Uterus (tissue), 4 donors: Measurements from ENCODE around the gene ZMIZ2. TPM values are rescaled to one million over a fixed set of nuclear protein-coding genes. Genes with fewer than 3 reads are reported as not detected.

Experiments used
- DNase-seq, 2 donors: peaks; one replicate each; pipeline ENCODE4 v3.0.0-alpha.2; 2019 to 2020
- H3K27ac ChIP-seq, 2 donors: fragments of 200-600 bp; sonication (generic); 1 replicate in 1 of 2; 2 replicates in 1 of 2; pipeline ENCODE4 v1.5.1; 2016 to 2018
- H3K27me3 ChIP-seq, 2 donors: fragments of 200-600 bp; sonication (generic); one replicate each; pipeline ENCODE4 v1.5.1; 2018 to 2019; ENCODE audit warnings: control low read depth in 1 of 2
- H3K36me3 ChIP-seq, 2 donors: fragments of 200-600 bp; sonication (generic); one replicate each; pipeline ENCODE4 v1.5.1; 2019; ENCODE audit warnings: control low read depth in 1 of 2
- H3K4me1 ChIP-seq, 2 donors: fragments of 200-600 bp; sonication (generic); one replicate each; pipeline ENCODE4 v1.5.1; 2018 to 2019; ENCODE audit warnings: control low read depth in 1 of 2
- H3K4me3 ChIP-seq, 2 donors: fragments of 200-600 bp; sonication (generic); 1 replicate in 1 of 2; 2 replicates in 1 of 2; pipeline ENCODE4 v1.5.1; 2018 to 2019; ENCODE audit warnings: mild to moderate bottlenecking in 1 of 2
- H3K9me3 ChIP-seq, 2 donors: fragments of 200-600 bp; sonication (generic); one replicate each; pipeline ENCODE4 v1.5.1; 2019; ENCODE audit warnings: control low read depth in 1 of 2
- CTCF ChIP-seq, 4 experiments: fragments of 200-600 bp in 2 of 4; fragments of 450-650 bp in 2 of 4; sonication (generic) in 2 of 4; IDR thresholded peaks; one replicate each; pipeline ENCODE4 v1.5.1; 2016 to 2019; ENCODE audit warnings: antibody characterized with exemption in 4 of 4, mild to moderate bottlenecking in 2 of 4, moderate library complexity in 1 of 4
- POLR2A ChIP-seq, 2 donors: fragments of 450-650 bp; IDR thresholded peaks; one replicate each; pipeline ENCODE4 v1.6.1; 2016; ENCODE audit warnings: antibody characterized with exemption in 2 of 2, mild to moderate bottlenecking in 1 of 2, moderate library complexity in 1 of 2
- intact Hi-C: fragments of 100-400 bp; cut with DNase I; formaldehyde crosslinking; loops from one replicate; pipeline ENCODE4 v1.15.1; 2023; ENCODE audit warnings: low total_unique reads
- total RNA-seq, 4 donors: library from RNA; depleted of rRNA in 3 of 4; stranded (reverse); fragments of >200 nt in 3 of 4; gene quantifications; one replicate each; pipeline versions ENCODE4 v1.1.0 to v1.2.4, GENCODE V29; 2014 to 2023
- donor health status: DM: yes; HTN: yes; CAD: no.

Gene ZMIZ2
- total RNA-seq, 4 donors from 2014 or later: 2.8 to 97.0 (median 12.2) TPM

- no peaks in the 10 kb centered on the region for H3K36me3 ChIP-seq
These were observed 11.5 kb downstream of the ZMIZ2 start for GRCh38 chr7:44760034-44760580.

GRCh38 chr7:44761207-44762161 lies 12.8 kb downstream of the ZMIZ2 start:
- H3K36me3 ChIP-seq: no peaks in the 10 kb centered on the region
- H3K9me3 ChIP-seq: no peaks in the 10 kb centered on the region
- H3K4me1 ChIP-seq: peaks cover 0 to 10% of the 10 kb centered on the region in 2 donors
- no peak overlapping the region for H3K4me3 ChIP-seq
- no peaks in the 10 kb centered on the region for H3K27me3 ChIP-seq
- intact Hi-C loops: no loop called here
- peak; percentile 60 to 76 for DNase-seq
- peak overlapping the region in 1 of 2 donors; percentile 35 for H3K27ac ChIP-seq
- TF ChIP-seq CTCF (IDR thresholded peaks at IDR 0.05) (no peak), POLR2A (IDR thresholded peaks at IDR 0.05) (peak in 1 of 2 donors; percentile 13)

More at GRCh38 chr7:44760034-44760580, 11.5 kb downstream of the ZMIZ2 start:
- no peak for TF ChIP-seq POLR2A (IDR thresholded peaks at IDR 0.05)
- no peak for TF ChIP-seq CTCF (IDR thresholded peaks at IDR 0.05)
- Histone ChIP-seq H3K27ac (no peak overlapping the region), H3K4me1 (peaks cover 0 to 23% of the 10 kb centered on the region in 2 donors), H3K27me3 (no peaks in the 10 kb centered on the region), H3K4me3 (no peak overlapping the region), H3K9me3 (no peaks in the 10 kb centered on the region)
- DNase-seq: no peak
- intact Hi-C loops: no loop called here

- Histone ChIP-seq H3K27ac (no peak overlapping the region), H3K9me3 (no peaks in the 10 kb centered on the region), H3K36me3 (no peaks in the 10 kb centered on the region), H3K4me1 (peaks cover 0 to 2% of the 10 kb centered on the region in 2 donors), H3K27me3 (no peaks in the 10 kb centered on the region), H3K4me3 (no peak overlapping the region)
- TF ChIP-seq POLR2A (IDR thresholded peaks at IDR 0.05) (no peak), CTCF (IDR thresholded peaks at IDR 0.05) (no peak)
- intact Hi-C loops: no loop called here
- no peak for DNase-seq
These were observed 13.7 kb downstream of the ZMIZ2 start for GRCh38 chr7:44762300-44762699.

- Histone ChIP-seq H3K27ac (no peak overlapping the region), H3K36me3 (no peaks in the 10 kb centered on the region)
- intact Hi-C loops: no loop called here
These were observed 14.3 kb downstream of the ZMIZ2 start for GRCh38 chr7:44762726-44763522.

More at GRCh38 chr7:44762726-44763522, 14.3 kb downstream of the ZMIZ2 start:
- TF ChIP-seq POLR2A (IDR thresholded peaks at IDR 0.05): no peak
- TF ChIP-seq CTCF (IDR thresholded peaks at IDR 0.05): no peak
- Histone ChIP-seq H3K4me3 (no peak overlapping the region), H3K4me1 (peaks cover 0 to 3% of the 10 kb centered on the region in 2 donors), H3K27me3 (no peaks in the 10 kb centered on the region), H3K9me3 (no peaks in the 10 kb centered on the region)
- DNase-seq: no peak
